Keratinocyte (primary cell): Measurements from ENCODE around the gene FCN3. TPM values are rescaled to one million over a fixed set of nuclear protein-coding genes. Genes with fewer than 3 reads are reported as not detected.

Experiments
- DNase-seq: peaks from one replicate; pipeline ENCODE4 v3.0.0-alpha.2; 2011; ENCODE audit warnings: low read depth, missing footprints, low spot score
- FAIRE-seq: peaks from 2 replicates; lab custom pipeline; 2011; peaks lifted over from hg19 to GRCh38; lab: Jason Lieb, UNC
- H2AFZ ChIP-seq: 2 replicates; pipeline ENCODE4 v1.6.0; 2012; ENCODE audit warnings: low read length, control low read depth, inconsistent platforms; ENCODE audit not compliant: control insufficient read depth
- H3K27ac ChIP-seq: 2 replicates; pipeline ENCODE4 v1.5.1; 2011; ENCODE audit warnings: low read length; ENCODE audit not compliant: control insufficient read depth, insufficient read depth
- H3K27me3 ChIP-seq: 3 replicates; pipeline ENCODE4 v1.6.0; 2011; ENCODE audit warnings: low read length; ENCODE audit not compliant: control insufficient read depth, insufficient read depth; ENCODE audit errors: extremely low read depth
- H3K36me3 ChIP-seq, 2 experiments: 2 replicates in 1 of 2; 3 replicates in 1 of 2; pipeline ENCODE4 v1.5.1; 2011; ENCODE audit warnings: low read length in 2 of 2, mild to moderate bottlenecking in 1 of 2; ENCODE audit not compliant: control insufficient read depth in 2 of 2, insufficient read depth in 2 of 2; ENCODE audit errors: extremely low read depth in 1 of 2
- H3K4me1 ChIP-seq: 3 replicates; pipeline ENCODE4 v1.5.1; 2011; ENCODE audit warnings: low read length; ENCODE audit not compliant: control insufficient read depth, insufficient read depth; ENCODE audit errors: extremely low read depth
- H3K4me2 ChIP-seq: 3 replicates; pipeline ENCODE4 v1.6.0; 2011; ENCODE audit warnings: low read depth, low read length; ENCODE audit not compliant: control insufficient read depth, insufficient read depth; ENCODE audit errors: extremely low read depth
- H3K4me3 ChIP-seq, 3 experiments: fragments of 200-600 bp in 1 of 3; sonication (generic) in 1 of 3; 2 replicates in 2 of 3; 3 replicates in 1 of 3; pipeline ENCODE4 v1.5.1; 2011 to 2016; ENCODE audit warnings: low read length in 3 of 3, mild to moderate bottlenecking in 3 of 3, control low read depth in 2 of 3, inconsistent platforms in 1 of 3, low read depth in 1 of 3, mixed read lengths in 1 of 3, mixed run types in 1 of 3, moderate library complexity in 1 of 3; ENCODE audit not compliant: control insufficient read depth in 2 of 3, insufficient read depth in 2 of 3; ENCODE audit errors: extremely low read depth in 1 of 3
- H3K79me2 ChIP-seq: 2 replicates; pipeline ENCODE4 v1.6.0; 2012; ENCODE audit warnings: low read length; ENCODE audit not compliant: control insufficient read depth, insufficient read depth
- H3K9ac ChIP-seq: 3 replicates; pipeline ENCODE4 v1.6.0; 2011; ENCODE audit warnings: low read length; ENCODE audit not compliant: control insufficient read depth, insufficient read depth; ENCODE audit errors: extremely low read depth
- H3K9me1 ChIP-seq: 3 replicates; pipeline ENCODE4 v1.6.0; 2011; ENCODE audit warnings: low read length; ENCODE audit not compliant: control insufficient read depth, insufficient read depth; ENCODE audit errors: extremely low read depth
- H3K9me3 ChIP-seq: 2 replicates; pipeline ENCODE4 v1.5.1; 2012; ENCODE audit warnings: low read depth, low read length; ENCODE audit not compliant: control insufficient read depth
- H4K20me1 ChIP-seq: 3 replicates; pipeline ENCODE4 v1.6.0; 2011; ENCODE audit warnings: low read length; ENCODE audit not compliant: control insufficient read depth, insufficient read depth; ENCODE audit errors: extremely low read depth
- EZH2 ChIP-seq: IDR thresholded peaks from one replicate; pipeline ENCODE4 v1.6.1; 2012; ENCODE audit warnings: inconsistent platforms, mild to moderate bottlenecking, low read length, moderate library complexity
- dilution Hi-C: fragments of 300-500 bp; cut with MboI; formaldehyde crosslinking; loops from one replicate; pipeline ENCODE4 v1.7.0; 2020; ENCODE audit warnings: low sequenced_read_pairs; ENCODE audit not compliant: extremely low pct_ligation_motif_present
- polyA plus RNA-seq, 5 experiments: library from polyadenylated mRNA; depleted of rRNA in 3 of 5; stranded (reverse) in 3 of 5; stranded (forward) in 1 of 5; unstranded in 1 of 5; fragments of >200 nt; gene quantifications; 1 replicate in 1 of 5; 2 replicates in 3 of 5; 3 replicates in 1 of 5; pipeline versions ENCODE4 v1.2.1 to v1.2.3, GENCODE V29; 2011 to 2012; ENCODE audit warnings: missing spikeins in 2 of 5, low read depth in 1 of 5, low replicate concordance in 1 of 5
- TF ChIP-seq, protein P1 (sequence below), 3 experiments: IDR thresholded peaks in 1 of 3; conservative IDR thresholded peaks in 1 of 3; optimal IDR thresholded peaks in 1 of 3; 2 replicates in 2 of 3; 3 replicates in 1 of 3; pipeline versions ENCODE3 to v1.5.1; 2011; ENCODE audit warnings: low read length in 3 of 3, mild to moderate bottlenecking in 3 of 3, moderate library complexity in 2 of 3, control low read depth in 1 of 3, inconsistent platforms in 1 of 3; ENCODE audit not compliant: insufficient read depth in 2 of 3; ENCODE audit errors: extremely low read depth in 1 of 3

FCN3 gene
- polyA plus RNA-seq, 1 donor (not counting 4 experiments of a cell fraction or from before 2014, with no cell fraction given), result not detected

- Histone ChIP-seq H3K4me3 (peak within 1 kb of the TSS; percentile 43 to 63 (median 54)), H3K36me3 (no peaks in the 10 kb centered on the region), H3K4me2 (peak within 1 kb of the TSS; percentile 74), H3K9ac (no peak within 1 kb of the TSS), H3K4me1 (peaks cover 15% of the 10 kb centered on the region), H3K27me3 (no peaks in the 10 kb centered on the region), H2AFZ (peak within 1 kb of the TSS; percentile 58), H4K20me1 (no peaks in the 10 kb centered on the region), H3K27ac (no peak within 1 kb of the TSS), H3K9me1 (no peaks in the 10 kb centered on the region), H3K9me3 (no peaks in the 10 kb centered on the region), H3K79me2 (no peaks in the 10 kb centered on the region)
- DNase-seq (no peak), FAIRE-seq (no peak)
- dilution Hi-C loops, result no loop called here
- TF ChIP-seq, protein P1, sequence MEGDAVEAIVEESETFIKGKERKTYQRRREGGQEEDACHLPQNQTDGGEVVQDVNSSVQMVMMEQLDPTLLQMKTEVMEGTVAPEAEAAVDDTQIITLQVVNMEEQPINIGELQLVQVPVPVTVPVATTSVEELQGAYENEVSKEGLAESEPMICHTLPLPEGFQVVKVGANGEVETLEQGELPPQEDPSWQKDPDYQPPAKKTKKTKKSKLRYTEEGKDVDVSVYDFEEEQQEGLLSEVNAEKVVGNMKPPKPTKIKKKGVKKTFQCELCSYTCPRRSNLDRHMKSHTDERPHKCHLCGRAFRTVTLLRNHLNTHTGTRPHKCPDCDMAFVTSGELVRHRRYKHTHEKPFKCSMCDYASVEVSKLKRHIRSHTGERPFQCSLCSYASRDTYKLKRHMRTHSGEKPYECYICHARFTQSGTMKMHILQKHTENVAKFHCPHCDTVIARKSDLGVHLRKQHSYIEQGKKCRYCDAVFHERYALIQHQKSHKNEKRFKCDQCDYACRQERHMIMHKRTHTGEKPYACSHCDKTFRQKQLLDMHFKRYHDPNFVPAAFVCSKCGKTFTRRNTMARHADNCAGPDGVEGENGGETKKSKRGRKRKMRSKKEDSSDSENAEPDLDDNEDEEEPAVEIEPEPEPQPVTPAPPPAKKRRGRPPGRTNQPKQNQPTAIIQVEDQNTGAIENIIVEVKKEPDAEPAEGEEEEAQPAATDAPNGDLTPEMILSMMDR (optimal IDR thresholded peaks at IDR 0.05 in 1 of 3, IDR thresholded peaks at IDR 0.05 in 1 of 3, conservative IDR thresholded peaks at IDR 0.05 in 1 of 3; ENCODE audit: extremely low read depth in 1 of 3, insufficient read depth in 2 of 3, low read length in 3 of 3), result no peak
- no peak for TF ChIP-seq EZH2
Measured at GRCh38 chr1:27383039-27383605, 8.5 kb upstream of the FCN3 start, which contains the start of gene CD164L2. Gene CD164L2, minus strand, starts transcription at chr1:27383333. Its CDS starts 94 bp downstream, at chr1:27383239.

- FAIRE-seq (no peak), DNase-seq (no peak)
- H3K4me2 ChIP-seq, result no peak overlapping the region
- no peaks in the 10 kb centered on the region for H3K36me3 ChIP-seq
- H4K20me1 ChIP-seq, result no peaks in the 10 kb centered on the region
- H2AFZ ChIP-seq, result no peak overlapping the region
- H3K9me1 ChIP-seq, result no peaks in the 10 kb centered on the region
- dilution Hi-C loops, result no loop called here
- H3K4me3 ChIP-seq, result peak overlapping the region in 1 of 3 experiments; percentile 43
- no peaks in the 10 kb centered on the region for H3K27me3 ChIP-seq
- peaks cover 16% of the 10 kb centered on the region for H3K4me1 ChIP-seq
- H3K9ac ChIP-seq, result no peak overlapping the region
- H3K9me3 ChIP-seq, result no peaks in the 10 kb centered on the region
- no peak overlapping the region for H3K27ac ChIP-seq
- TF ChIP-seq, protein P1 (optimal IDR thresholded peaks at IDR 0.05 in 1 of 3, IDR thresholded peaks at IDR 0.05 in 1 of 3, conservative IDR thresholded peaks at IDR 0.05 in 1 of 3; ENCODE audit: extremely low read depth in 1 of 3, insufficient read depth in 2 of 3, low read length in 3 of 3), result no peak
- TF ChIP-seq EZH2, result no peak
- H3K79me2 ChIP-seq, result no peaks in the 10 kb centered on the region
Measured at GRCh38 chr1:27381969-27382762, 7.5 kb upstream of the FCN3 start.
